Stimulated activated CD8-positive, alpha-beta memory T cell treated with anti-CD3 and anti-CD28 coated beads, Interleukin-7, amount 100 ng/mL, for 1 hour (primary cell): ENCODE measurements around the gene PGM3.

ENCODE experiments used
- DNase-seq, 2 donors: peaks; one replicate each; pipeline ENCODE4 v3.0.0-alpha.2; 2020; ENCODE audit warnings: low read depth in 2 of 2

The PGM3 gene

DNA sequence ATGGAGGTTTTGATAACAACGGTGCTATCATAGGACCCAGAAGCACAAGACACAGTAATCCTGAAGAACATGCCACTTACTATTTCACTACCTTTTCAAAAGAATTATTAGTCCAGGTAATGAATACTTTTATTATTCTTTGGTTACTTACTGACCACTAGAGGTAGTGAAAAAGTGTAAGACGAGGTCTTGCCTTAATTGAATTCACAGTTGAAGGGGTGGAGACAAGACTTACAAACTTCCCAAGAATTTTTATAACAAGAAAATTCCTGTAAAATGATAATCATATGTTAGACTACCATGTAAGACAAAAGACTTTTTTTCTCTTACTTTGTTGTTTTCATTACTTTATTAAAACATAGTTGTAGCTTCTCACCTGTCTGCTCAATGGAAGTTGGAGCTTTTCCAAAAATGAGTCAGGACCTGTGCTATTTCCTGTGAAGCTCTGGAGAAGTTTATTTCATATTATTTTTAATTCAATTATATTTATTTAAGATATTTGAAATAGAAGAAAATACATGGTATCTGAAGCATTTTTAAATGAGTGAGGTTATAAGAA lies 73.2 kb downstream of the PGM3 start:
- no peak for DNase-seq

DNA sequence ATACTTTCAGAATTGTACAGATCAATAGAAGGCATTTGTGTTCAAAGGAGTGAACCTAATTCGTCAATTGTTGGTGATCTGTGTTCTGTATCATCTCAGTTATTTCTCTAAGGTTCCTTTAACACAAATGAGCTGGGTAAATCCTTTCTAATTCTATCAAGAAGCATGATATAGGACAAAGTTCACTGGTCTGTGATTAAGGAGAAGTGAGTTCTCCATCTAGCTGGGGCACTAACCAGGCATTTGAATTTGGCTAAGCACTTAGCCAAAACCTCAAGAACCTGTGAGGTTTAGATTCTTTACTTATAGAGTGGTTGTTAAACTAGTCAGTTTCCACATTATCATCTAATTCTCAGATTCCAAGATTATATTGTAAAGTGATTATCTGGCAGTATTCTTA lies 75.3 kb downstream of the PGM3 start:
- no peak for DNase-seq
